GM12873 (cell line): ENCODE results near the gene ABCG5.

Experiments
- CTCF ChIP-seq: IDR thresholded peaks from 2 replicates; pipeline ENCODE4 v1.5.1; 2012; ENCODE audit warnings: low read depth, mild to moderate bottlenecking, moderate library complexity, low read length, control low read depth; ENCODE audit not compliant: insufficient read depth; ENCODE audit errors: missing control alignments

ABCG5 gene

DNA sequence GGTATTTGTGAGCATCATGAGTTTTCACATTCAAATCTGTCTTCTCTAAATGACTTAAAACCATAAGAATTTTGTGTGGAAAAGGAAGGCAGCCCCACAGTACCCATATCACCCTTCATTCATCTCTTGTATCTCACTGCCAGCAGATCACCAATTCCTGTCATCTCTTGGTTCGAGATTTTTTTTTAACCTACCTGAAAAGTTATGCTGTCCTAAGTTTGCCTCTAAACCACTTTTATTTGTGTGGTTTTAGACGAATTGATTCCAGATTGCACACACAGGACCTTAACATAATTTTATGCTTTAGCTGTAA lies 32.0 kb downstream of the ABCG5 start:
- no peak for TF ChIP-seq CTCF

DNA sequence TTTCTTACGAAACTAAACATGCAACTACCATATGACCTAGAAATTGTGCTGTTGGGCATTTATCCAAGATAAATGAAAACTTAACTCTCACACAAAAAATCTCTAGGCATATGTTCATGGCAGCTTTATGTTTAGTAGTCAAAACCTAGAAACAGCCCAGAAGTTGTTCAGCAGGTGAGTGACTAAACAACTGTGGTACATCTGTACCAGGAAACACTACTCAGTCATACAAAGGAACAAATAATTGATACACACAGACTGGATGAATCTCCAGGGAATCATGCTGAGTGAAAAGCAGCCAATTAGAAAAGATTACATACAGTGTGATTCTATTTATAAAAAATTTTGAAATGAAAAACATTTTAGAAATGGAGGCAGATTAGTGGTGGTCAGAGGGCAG lies 35.5 kb downstream of the ABCG5 start:
- TF ChIP-seq CTCF: no peak

DNA sequence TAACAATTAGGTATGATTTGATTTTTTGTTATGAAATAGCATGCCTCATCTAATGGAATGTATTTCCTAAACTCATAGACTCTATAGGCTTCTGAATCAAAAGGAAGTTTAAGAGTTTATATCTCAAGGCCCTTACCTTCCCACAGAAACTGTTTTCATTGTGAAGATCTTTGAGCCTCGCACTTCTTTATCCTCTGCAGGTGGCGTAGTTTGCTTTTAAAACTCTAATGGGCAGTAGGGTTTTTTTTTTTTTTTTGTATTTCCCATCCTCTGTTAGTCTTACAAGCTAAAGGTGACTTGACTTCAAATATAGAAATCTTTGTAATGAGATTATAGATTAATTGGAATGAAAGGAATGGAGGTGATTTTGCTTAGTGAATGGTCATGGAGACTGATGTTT lies 36.5 kb downstream of the ABCG5 start:
- TF ChIP-seq CTCF: no peak

DNA sequence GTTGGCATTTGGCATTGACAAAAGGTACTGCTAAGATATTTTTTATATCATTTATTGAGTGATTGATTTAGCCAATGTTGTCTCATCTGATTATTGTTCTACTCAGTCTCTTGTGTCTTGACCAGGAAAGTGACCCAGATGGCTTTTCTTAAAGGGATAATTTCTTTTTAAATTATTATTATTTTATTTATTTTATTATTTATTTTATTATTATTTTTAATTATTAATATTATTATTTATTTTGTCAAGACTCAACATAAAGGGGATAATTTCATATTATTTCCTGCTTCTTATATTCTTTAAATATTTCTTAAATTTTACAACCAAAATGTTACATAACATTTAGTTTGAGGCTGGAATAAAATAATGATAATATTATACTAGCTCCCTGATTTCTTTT lies 37.7 kb downstream of the ABCG5 start:
- no peak for TF ChIP-seq CTCF

DNA sequence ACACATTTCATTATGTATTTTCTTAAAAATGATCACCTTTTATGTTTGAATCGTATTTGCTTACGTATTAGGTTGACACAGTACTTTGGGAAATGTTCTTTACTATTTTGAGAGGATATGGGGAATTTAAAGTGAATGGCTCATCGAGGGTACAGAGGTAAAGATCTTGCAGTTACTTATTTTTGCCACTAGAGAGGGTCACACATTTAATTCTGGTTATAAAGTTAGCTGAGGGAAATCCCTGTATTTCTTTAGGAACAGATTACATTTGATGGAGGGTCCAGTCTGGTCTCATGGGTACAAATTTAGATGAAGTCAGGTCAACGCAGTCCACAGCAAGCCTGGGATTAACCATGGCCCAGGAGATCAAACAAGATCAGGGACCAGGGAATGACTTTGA lies 40.3 kb downstream of the ABCG5 start:
- peak; percentile 22 for TF ChIP-seq CTCF

- no peak for TF ChIP-seq CTCF
Observed at GRCh38 chr2:43796206-43796605, 42.4 kb downstream of the ABCG5 start.

GRCh38 chr2:43794956-43795355 lies 43.7 kb downstream of the ABCG5 start:
- no peak for TF ChIP-seq CTCF

GRCh38 chr2:43792653-43793052 lies 46.0 kb downstream of the ABCG5 start:
- no peak for TF ChIP-seq CTCF
